ENCODE measurements around the gene TAF5.

GRCh38 chr10:103367379-103367781 lies 396 bp upstream of the TAF5 start:
- TF ChIP-seq CTCF (IDR thresholded peaks at IDR 0.05), result no peak
- TF ChIP-seq EZH2 (IDR thresholded peaks at IDR 0.05; ENCODE audit: borderline replicate concordance, insufficient read depth, low read depth, low read length, poor library complexity, severe bottlenecking), result no peak
